ENCODE measurements around the gene UBC. TPM values are rescaled to one million over a fixed set of nuclear protein-coding genes. Genes with fewer than 3 reads are reported as not detected.

UBC gene
- total and polyA plus RNA-seq, 9 of the 15 experiments (the other 6 are each of a cell fraction or from before 2014, with no cell fraction given), result 533 to 1,153 (median 813) TPM

GRCh38 chr12:124904306-124905098 is 9.9 kb downstream of the UBC start (continued):
- TF ChIP-seq IRF9 (tag; IDR thresholded peaks at IDR 0.05) (peak; percentile 72; the same call in 1 of the 2 replicates), KDM1A (IDR thresholded peaks at IDR 0.05) (peak; percentile 81 to 82), KAT2B (IDR thresholded peaks at IDR 0.05; ENCODE audit: low read depth, low read length) (no peak), SMAD4 (CRISPR knock-in tag; conservative IDR thresholded peaks at IDR 0.05) (peak; percentile 89), C11orf30 (IDR thresholded peaks at IDR 0.05; ENCODE audit: low read depth) (peak; percentile 91), NCOR1 (IDR thresholded peaks at IDR 0.05) (peak; percentile 36), ZNF766 (CRISPR knock-in tag; conservative IDR thresholded peaks at IDR 0.05) (peak; percentile 67; the same call in 1 of the 2 replicates), MXD1 (CRISPR knock-in tag; IDR thresholded peaks at IDR 0.05; ENCODE audit: borderline replicate concordance, poor library complexity, severe bottlenecking) (peak; percentile 74), RFX7 (CRISPR knock-in tag; IDR thresholded peaks at IDR 0.05) (no peak), RAD51 (IDR thresholded peaks at IDR 0.05; ENCODE audit: borderline replicate concordance, low read depth) (peak; percentile 70; the same call in 1 of the 2 replicates), RBFOX2 (IDR thresholded peaks at IDR 0.05; ENCODE audit: low read depth, low read length) (peak; percentile 67), BCOR (IDR thresholded peaks at IDR 0.05) (0 out of 2 replicates have a peak, but pooled peaks have one; percentile 16), ZNF668 (CRISPR knock-in tag; IDR thresholded peaks at IDR 0.05) (peak; percentile 87), KLF13 (tag; IDR thresholded peaks at IDR 0.05; ENCODE audit: borderline replicate concordance, low read depth) (peak; percentile 60; the same call in 1 of the 2 replicates), CCNT2 (IDR thresholded peaks at IDR 0.05; ENCODE audit: borderline replicate concordance, extremely low read depth, insufficient read length, low read depth, low read length) (peak; percentile 12)
- TF ChIP-seq, protein P1, sequence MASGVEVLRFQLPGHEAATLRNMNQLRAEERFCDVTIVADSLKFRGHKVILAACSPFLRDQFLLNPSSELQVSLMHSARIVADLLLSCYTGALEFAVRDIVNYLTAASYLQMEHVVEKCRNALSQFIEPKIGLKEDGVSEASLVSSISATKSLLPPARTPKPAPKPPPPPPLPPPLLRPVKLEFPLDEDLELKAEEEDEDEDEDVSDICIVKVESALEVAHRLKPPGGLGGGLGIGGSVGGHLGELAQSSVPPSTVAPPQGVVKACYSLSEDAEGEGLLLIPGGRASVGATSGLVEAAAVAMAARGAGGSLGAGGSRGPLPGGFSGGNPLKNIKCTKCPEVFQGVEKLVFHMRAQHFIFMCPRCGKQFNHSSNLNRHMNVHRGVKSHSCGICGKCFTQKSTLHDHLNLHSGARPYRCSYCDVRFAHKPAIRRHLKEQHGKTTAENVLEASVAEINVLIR (CRISPR knock-in tag; IDR thresholded peaks at IDR 0.05), result 0 out of 2 replicates have a peak, but pooled peaks have one; percentile 40
- TF ChIP-seq, protein P2, sequence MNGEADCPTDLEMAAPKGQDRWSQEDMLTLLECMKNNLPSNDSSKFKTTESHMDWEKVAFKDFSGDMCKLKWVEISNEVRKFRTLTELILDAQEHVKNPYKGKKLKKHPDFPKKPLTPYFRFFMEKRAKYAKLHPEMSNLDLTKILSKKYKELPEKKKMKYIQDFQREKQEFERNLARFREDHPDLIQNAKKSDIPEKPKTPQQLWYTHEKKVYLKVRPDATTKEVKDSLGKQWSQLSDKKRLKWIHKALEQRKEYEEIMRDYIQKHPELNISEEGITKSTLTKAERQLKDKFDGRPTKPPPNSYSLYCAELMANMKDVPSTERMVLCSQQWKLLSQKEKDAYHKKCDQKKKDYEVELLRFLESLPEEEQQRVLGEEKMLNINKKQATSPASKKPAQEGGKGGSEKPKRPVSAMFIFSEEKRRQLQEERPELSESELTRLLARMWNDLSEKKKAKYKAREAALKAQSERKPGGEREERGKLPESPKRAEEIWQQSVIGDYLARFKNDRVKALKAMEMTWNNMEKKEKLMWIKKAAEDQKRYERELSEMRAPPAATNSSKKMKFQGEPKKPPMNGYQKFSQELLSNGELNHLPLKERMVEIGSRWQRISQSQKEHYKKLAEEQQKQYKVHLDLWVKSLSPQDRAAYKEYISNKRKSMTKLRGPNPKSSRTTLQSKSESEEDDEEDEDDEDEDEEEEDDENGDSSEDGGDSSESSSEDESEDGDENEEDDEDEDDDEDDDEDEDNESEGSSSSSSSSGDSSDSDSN (IDR thresholded peaks at IDR 0.05; ENCODE audit: borderline replicate concordance in 1 of 2, low read depth in 2 of 2, low read length in 2 of 2), result no peak

Measured in K562 (cell line).